Measurements from ENCODE around the gene ARFIP1. TPM values are rescaled to one million over a fixed set of nuclear protein-coding genes. Genes with fewer than 3 reads are reported as not detected.

The ARFIP1 gene
- total and polyA plus RNA-seq, 9 of the 15 experiments (the other 6 are each of a cell fraction or from before 2014, with no cell fraction given): 14.1 to 25.1 (median 20.9) TPM

GRCh38 chr4:152831416-152831815 is 51.7 kb downstream of the ARFIP1 start:
- no peak overlapping the region for H3K27ac ChIP-seq (ENCODE audit: extremely low read depth, low read depth, low read length)
- no peak for FAIRE-seq
- H3K9me1 ChIP-seq (ENCODE audit: control insufficient read depth, insufficient read depth, low read length): no peaks in the 10 kb centered on the region
- no peak for DNase-seq (ENCODE audit: extremely low read depth in 1 of 4, low spot score in 3 of 4)
- no peaks in the 10 kb centered on the region for H4K20me1 ChIP-seq (replicated peaks; ENCODE audit: control insufficient read depth, insufficient read depth, low read length)
- H3K4me2 ChIP-seq (ENCODE audit: insufficient read depth, low read length): no peak overlapping the region
- H3K79me2 ChIP-seq (ENCODE audit: control insufficient read depth, insufficient read depth, low read length): no peaks in the 10 kb centered on the region
- TF ChIP-seq, protein P1, sequence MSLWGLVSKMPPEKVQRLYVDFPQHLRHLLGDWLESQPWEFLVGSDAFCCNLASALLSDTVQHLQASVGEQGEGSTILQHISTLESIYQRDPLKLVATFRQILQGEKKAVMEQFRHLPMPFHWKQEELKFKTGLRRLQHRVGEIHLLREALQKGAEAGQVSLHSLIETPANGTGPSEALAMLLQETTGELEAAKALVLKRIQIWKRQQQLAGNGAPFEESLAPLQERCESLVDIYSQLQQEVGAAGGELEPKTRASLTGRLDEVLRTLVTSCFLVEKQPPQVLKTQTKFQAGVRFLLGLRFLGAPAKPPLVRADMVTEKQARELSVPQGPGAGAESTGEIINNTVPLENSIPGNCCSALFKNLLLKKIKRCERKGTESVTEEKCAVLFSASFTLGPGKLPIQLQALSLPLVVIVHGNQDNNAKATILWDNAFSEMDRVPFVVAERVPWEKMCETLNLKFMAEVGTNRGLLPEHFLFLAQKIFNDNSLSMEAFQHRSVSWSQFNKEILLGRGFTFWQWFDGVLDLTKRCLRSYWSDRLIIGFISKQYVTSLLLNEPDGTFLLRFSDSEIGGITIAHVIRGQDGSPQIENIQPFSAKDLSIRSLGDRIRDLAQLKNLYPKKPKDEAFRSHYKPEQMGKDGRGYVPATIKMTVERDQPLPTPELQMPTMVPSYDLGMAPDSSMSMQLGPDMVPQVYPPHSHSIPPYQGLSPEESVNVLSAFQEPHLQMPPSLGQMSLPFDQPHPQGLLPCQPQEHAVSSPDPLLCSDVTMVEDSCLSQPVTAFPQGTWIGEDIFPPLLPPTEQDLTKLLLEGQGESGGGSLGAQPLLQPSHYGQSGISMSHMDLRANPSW (CRISPR knock-in tag; IDR thresholded peaks at IDR 0.05): no peak
- no peak for TF ChIP-seq NCOR1 (IDR thresholded peaks at IDR 0.05)
- TF ChIP-seq, protein P2, sequence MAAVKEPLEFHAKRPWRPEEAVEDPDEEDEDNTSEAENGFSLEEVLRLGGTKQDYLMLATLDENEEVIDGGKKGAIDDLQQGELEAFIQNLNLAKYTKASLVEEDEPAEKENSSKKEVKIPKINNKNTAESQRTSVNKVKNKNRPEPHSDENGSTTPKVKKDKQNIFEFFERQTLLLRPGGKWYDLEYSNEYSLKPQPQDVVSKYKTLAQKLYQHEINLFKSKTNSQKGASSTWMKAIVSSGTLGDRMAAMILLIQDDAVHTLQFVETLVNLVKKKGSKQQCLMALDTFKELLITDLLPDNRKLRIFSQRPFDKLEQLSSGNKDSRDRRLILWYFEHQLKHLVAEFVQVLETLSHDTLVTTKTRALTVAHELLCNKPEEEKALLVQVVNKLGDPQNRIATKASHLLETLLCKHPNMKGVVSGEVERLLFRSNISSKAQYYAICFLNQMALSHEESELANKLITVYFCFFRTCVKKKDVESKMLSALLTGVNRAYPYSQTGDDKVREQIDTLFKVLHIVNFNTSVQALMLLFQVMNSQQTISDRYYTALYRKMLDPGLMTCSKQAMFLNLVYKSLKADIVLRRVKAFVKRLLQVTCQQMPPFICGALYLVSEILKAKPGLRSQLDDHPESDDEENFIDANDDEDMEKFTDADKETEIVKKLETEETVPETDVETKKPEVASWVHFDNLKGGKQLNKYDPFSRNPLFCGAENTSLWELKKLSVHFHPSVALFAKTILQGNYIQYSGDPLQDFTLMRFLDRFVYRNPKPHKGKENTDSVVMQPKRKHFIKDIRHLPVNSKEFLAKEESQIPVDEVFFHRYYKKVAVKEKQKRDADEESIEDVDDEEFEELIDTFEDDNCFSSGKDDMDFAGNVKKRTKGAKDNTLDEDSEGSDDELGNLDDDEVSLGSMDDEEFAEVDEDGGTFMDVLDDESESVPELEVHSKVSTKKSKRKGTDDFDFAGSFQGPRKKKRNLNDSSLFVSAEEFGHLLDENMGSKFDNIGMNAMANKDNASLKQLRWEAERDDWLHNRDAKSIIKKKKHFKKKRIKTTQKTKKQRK (IDR thresholded peaks at IDR 0.05; ENCODE audit: borderline replicate concordance, low read depth, low read length): no peak
- TF ChIP-seq CBX2 (IDR thresholded peaks at IDR 0.05; ENCODE audit: insufficient read depth, low read length, poor library complexity, severe bottlenecking): no peak
- no peak for TF ChIP-seq SMAD3 (CRISPR knock-in tag; conservative IDR thresholded peaks at IDR 0.05)
- TF ChIP-seq BACH1 (tag; IDR thresholded peaks at IDR 0.05): no peak
- TF ChIP-seq CTCFL (IDR thresholded peaks at IDR 0.05; ENCODE audit: borderline replicate concordance, insufficient read depth, low read depth, low read length, poor library complexity, severe bottlenecking): no peak
- TF ChIP-seq, protein P3, sequence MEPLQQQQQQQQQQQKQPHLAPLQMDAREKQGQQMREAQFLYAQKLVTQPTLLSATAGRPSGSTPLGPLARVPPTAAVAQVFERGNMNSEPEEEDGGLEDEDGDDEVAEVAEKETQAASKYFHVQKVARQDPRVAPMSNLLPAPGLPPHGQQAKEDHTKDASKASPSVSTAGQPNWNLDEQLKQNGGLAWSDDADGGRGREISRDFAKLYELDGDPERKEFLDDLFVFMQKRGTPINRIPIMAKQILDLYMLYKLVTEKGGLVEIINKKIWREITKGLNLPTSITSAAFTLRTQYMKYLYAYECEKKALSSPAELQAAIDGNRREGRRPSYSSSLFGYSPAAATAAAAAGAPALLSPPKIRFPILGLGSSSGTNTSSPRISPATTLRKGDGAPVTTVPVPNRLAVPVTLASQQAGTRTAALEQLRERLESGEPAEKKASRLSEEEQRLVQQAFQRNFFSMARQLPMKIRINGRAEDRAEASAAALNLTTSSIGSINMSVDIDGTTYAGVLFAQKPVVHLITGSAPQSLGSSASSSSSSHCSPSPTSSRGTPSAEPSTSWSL (CRISPR knock-in tag; IDR thresholded peaks at IDR 0.05; ENCODE audit: borderline replicate concordance): no peak
- TF ChIP-seq SLC30A9 (CRISPR knock-in tag; IDR thresholded peaks at IDR 0.05): no peak
- no peak for TF ChIP-seq U2AF1 (optimal IDR thresholded peaks at IDR 0.05; ENCODE audit: low read depth, low read length)
- no peak for TF ChIP-seq HIVEP1 (CRISPR knock-in tag; IDR thresholded peaks at IDR 0.05)
- no peak for TF ChIP-seq ERF (CRISPR knock-in tag; IDR thresholded peaks at IDR 0.05)
- H3K9me3 ChIP-seq (replicated peaks; ENCODE audit: control insufficient read depth, insufficient read depth, low read depth, low read length): no peaks in the 10 kb centered on the region
- no peak overlapping the region for H3K4me3 ChIP-seq
- no peak for ATAC-seq
- intact Hi-C loops (cut with micrococcal nuclease) (no loop called here), in situ Hi-C loops (cut with MboI) (loop anchor here (25.0 kb wide), 1 partner anchor 481 kb away; no protein-coding TSS in a partner anchor)
- H3K4me1 ChIP-seq (replicated peaks in 1 of 2; ENCODE audit: control insufficient read depth in 2 of 2, insufficient read depth in 2 of 2, low read length in 2 of 2): no peaks in the 10 kb centered on the region
- ChIA-PET POLR2A (no interaction called here), CTCF (ENCODE audit: low intra/inter-chr PET ratio) (no interaction called here)
- H3K27me3 ChIP-seq (ENCODE audit: control insufficient read depth in 2 of 2, insufficient read depth in 2 of 2, low read length in 2 of 2): no peaks in the 10 kb centered on the region
- H2AFZ ChIP-seq (ENCODE audit: low read depth, low read length): no peak overlapping the region
- 0 out of 3 replicates have a peak, but pooled peaks cover 2% of the 10 kb centered on the region for H3K36me3 ChIP-seq (ENCODE audit: control insufficient read depth, insufficient read depth, low read length)
- BruUV-seq (replicated peaks): no TSS peak
- no peak overlapping the region for H3K9ac ChIP-seq (ENCODE audit: insufficient read depth in 1 of 2, low read depth in 2 of 2, low read length in 2 of 2)
- WGBS (ENCODE audit: insufficient coverage, low coverage, missing lambda C conversion rate): 84% methylated on average over 2 of the region's 2 CpGs
